Liver (tissue), 9 donors: ENCODE measurements around the gene RANBP17. TPM values are rescaled to one million over a fixed set of nuclear protein-coding genes. Genes with fewer than 3 reads are reported as not detected.

ENCODE experiments used
- DNase-seq: peaks from one replicate; pipeline ENCODE4 v3.0.0-alpha.2; 2017; ENCODE audit warnings: low spot score
- H3K27ac ChIP-seq, 2 donors: one replicate each; pipeline ENCODE4 v1.7.0; 2013; ENCODE audit warnings: inconsistent platforms in 2 of 2, low read length in 2 of 2, control low read depth in 1 of 2, low read depth in 1 of 2, mild to moderate bottlenecking in 1 of 2
- H3K27me3 ChIP-seq, 4 donors: one replicate each; pipeline versions ENCODE4 v1.6.1 to v1.7.0; 2013; ENCODE audit warnings: low read length in 3 of 4, inconsistent platforms in 1 of 4, mild to moderate bottlenecking in 1 of 4, moderate library complexity in 1 of 4; ENCODE audit not compliant: control insufficient read depth in 4 of 4, insufficient read depth in 4 of 4
- H3K36me3 ChIP-seq, 4 donors: one replicate each; pipeline versions ENCODE4 v1.6.1 to v1.7.0; 2013; ENCODE audit warnings: low read length in 3 of 4, mild to moderate bottlenecking in 3 of 4, low read depth in 1 of 4, moderate library complexity in 1 of 4; ENCODE audit not compliant: control insufficient read depth in 4 of 4, insufficient read depth in 3 of 4
- H3K4me1 ChIP-seq, 4 donors: one replicate each; pipeline versions ENCODE4 v1.6.1 to v1.7.0; 2013; ENCODE audit warnings: low read length in 3 of 4, mild to moderate bottlenecking in 3 of 4, moderate library complexity in 1 of 4; ENCODE audit not compliant: control insufficient read depth in 4 of 4, insufficient read depth in 4 of 4
- H3K4me3 ChIP-seq, 3 donors: one replicate each; pipeline versions ENCODE4 v1.6.1 to v1.7.0; 2013; ENCODE audit warnings: low read length in 3 of 3, control low read depth in 1 of 3, low read depth in 1 of 3, mild to moderate bottlenecking in 1 of 3
- H3K9ac ChIP-seq, 2 donors: one replicate each; pipeline ENCODE4 v1.7.0; 2013; ENCODE audit warnings: low read length in 2 of 2, mild to moderate bottlenecking in 2 of 2, moderate library complexity in 2 of 2, control low read depth in 1 of 2, low read depth in 1 of 2
- H3K9me3 ChIP-seq, 4 donors: one replicate each; pipeline versions ENCODE4 v1.6.1 to v1.7.0; 2013; ENCODE audit warnings: low read length in 3 of 4; ENCODE audit not compliant: control insufficient read depth in 4 of 4
- EGR1 ChIP-seq, 2 donors: IDR thresholded peaks; 2 replicates each; pipeline ENCODE4 v1.6.1; 2016 to 2018; ENCODE audit warnings: antibody characterized with exemption in 2 of 2, low read depth in 2 of 2
- FOXA1 ChIP-seq: IDR thresholded peaks from 2 replicates; pipeline ENCODE4 v1.6.1; 2016; ENCODE audit warnings: antibody characterized with exemption
- FOXA2 ChIP-seq: IDR thresholded peaks from 2 replicates; pipeline ENCODE4 v1.6.1; 2016; ENCODE audit warnings: antibody characterized with exemption
- GABPA ChIP-seq, 2 donors: IDR thresholded peaks in 1 of 2; conservative IDR thresholded peaks in 1 of 2; 2 replicates each; pipeline ENCODE4 v1.6.1; 2016; ENCODE audit warnings: antibody characterized with exemption in 2 of 2, mild to moderate bottlenecking in 1 of 2, moderate library complexity in 1 of 2
- HNF4A ChIP-seq, 2 donors: conservative IDR thresholded peaks; 2 replicates each; pipeline ENCODE4 v1.6.1; 2016; ENCODE audit warnings: antibody characterized with exemption in 2 of 2, mild to moderate bottlenecking in 2 of 2
- JUND ChIP-seq, 2 donors: IDR thresholded peaks; 2 replicates each; pipeline ENCODE4 v1.6.1; 2016; ENCODE audit warnings: antibody characterized with exemption in 2 of 2
- NR2F2 ChIP-seq: IDR thresholded peaks from 2 replicates; pipeline ENCODE4 v1.6.1; 2016; ENCODE audit warnings: antibody characterized with exemption
- RAD21 ChIP-seq, 2 donors: IDR thresholded peaks; 2 replicates each; pipeline ENCODE4 v1.6.1; 2016; ENCODE audit warnings: antibody characterized with exemption in 2 of 2, mild to moderate bottlenecking in 2 of 2
- RXRA ChIP-seq, 2 donors: IDR thresholded peaks; 2 replicates each; pipeline ENCODE4 v1.6.1; 2017 to 2018; ENCODE audit warnings: antibody characterized with exemption in 2 of 2, mild to moderate bottlenecking in 1 of 2
- SP1 ChIP-seq: IDR thresholded peaks from 2 replicates; pipeline ENCODE4 v1.6.1; 2018; ENCODE audit warnings: antibody characterized with exemption, mild to moderate bottlenecking
- TAF1 ChIP-seq: conservative IDR thresholded peaks from 2 replicates; pipeline ENCODE4 v1.6.1; 2016; ENCODE audit warnings: antibody characterized with exemption, mild to moderate bottlenecking
- YY1 ChIP-seq: IDR thresholded peaks from 2 replicates; pipeline ENCODE4 v1.6.1; 2016; ENCODE audit warnings: antibody characterized with exemption, mild to moderate bottlenecking
- WGBS: extraction: QIAGEN DNeasy Blood & Tissue Kit; methylation state at CpG from one replicate; pipeline ENCODE4 v1.1.7; 2013; 5-methylcytosine and 5-hydroxymethylcytosine counted together
- polyA plus RNA-seq, 2 donors: library from polyadenylated mRNA; stranded (reverse) in 1 of 2; unstranded in 1 of 2; fragments of 200-250 nt in 1 of 2; fragments of >200 nt in 1 of 2; fragmentation: Nextera tagmentation in 1 of 2; extraction: Ambion mirVana in 1 of 2; gene quantifications; one replicate each; pipeline versions ENCODE4 v1.2.1 to v1.2.3, GENCODE V29; 2013 to 2015
- total RNA-seq, 2 donors: library from RNA; depleted of rRNA; stranded (reverse); fragments of >200 nt; gene quantifications; one replicate each; pipeline ENCODE4 v1.2.3, GENCODE V29; 2014
- TF ChIP-seq, protein P1 (sequence below): IDR thresholded peaks from 2 replicates; pipeline ENCODE4 v1.6.1; 2016; ENCODE audit warnings: antibody characterized with exemption
- TF ChIP-seq, protein P2 (sequence below): IDR thresholded peaks from 2 replicates; pipeline ENCODE4 v1.6.1; 2016; ENCODE audit warnings: antibody characterized with exemption
- TF ChIP-seq, protein P3 (sequence below): IDR thresholded peaks from 2 replicates; pipeline ENCODE4 v1.6.1; 2016; ENCODE audit warnings: antibody characterized with exemption
- TF ChIP-seq, protein P4 (sequence below): IDR thresholded peaks from 2 replicates; pipeline ENCODE4 v1.6.1; 2016; ENCODE audit warnings: antibody characterized with exemption, mild to moderate bottlenecking
- donor health status: healthy.
- donor health status: healthy.
- donor health status: healthy.
- donor health status: healthy.
- donor health status: healthy.

The RANBP17 gene
- total and polyA plus RNA-seq, 4 donors: 0.83 to 10.8 (median 7.9) TPM

DNA sequence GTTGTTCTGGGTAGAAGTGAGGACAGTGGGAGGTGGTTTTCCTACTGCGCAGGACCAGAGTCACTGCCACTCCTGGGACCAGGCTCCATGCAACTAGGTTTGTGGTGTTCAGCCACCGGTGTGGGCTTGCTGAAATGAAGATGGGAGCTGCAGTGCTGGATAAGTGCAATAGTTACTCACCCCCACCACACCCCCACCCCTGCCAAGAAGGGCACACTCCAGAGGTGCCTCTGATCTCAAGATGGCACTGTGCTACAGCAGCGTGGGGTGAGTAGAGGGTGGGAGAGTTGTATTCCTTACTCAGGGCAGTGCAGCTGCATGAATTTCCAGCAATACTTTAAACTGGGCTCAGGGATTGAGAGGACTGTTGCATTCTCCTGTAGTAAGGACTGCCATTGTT lies 259.8 kb downstream of the RANBP17 start:
- Histone ChIP-seq H3K9ac (no peak overlapping the region), H3K9me3 (no peaks in the 10 kb centered on the region), H3K27me3 (no peaks in the 10 kb centered on the region), H3K4me1 (no peaks in the 10 kb centered on the region), H3K4me3 (no peak overlapping the region), H3K27ac (no peak overlapping the region), H3K36me3 (no peaks in the 10 kb centered on the region)
- 95% methylated on average over 3 of the region's 3 CpGs for WGBS
- DNase-seq: no peak
- TF ChIP-seq HNF4A (conservative IDR thresholded peaks at IDR 0.05) (no peak), NR2F2 (no peak), RAD21 (IDR thresholded peaks at IDR 0.05) (no peak), GABPA (IDR thresholded peaks at IDR 0.05 in 1 of 2, conservative IDR thresholded peaks at IDR 0.05 in 1 of 2) (no peak), JUND (IDR thresholded peaks at IDR 0.05) (no peak), YY1 (no peak), RXRA (IDR thresholded peaks at IDR 0.05) (no peak), SP1 (no peak)
- TF ChIP-seq, protein P1, sequence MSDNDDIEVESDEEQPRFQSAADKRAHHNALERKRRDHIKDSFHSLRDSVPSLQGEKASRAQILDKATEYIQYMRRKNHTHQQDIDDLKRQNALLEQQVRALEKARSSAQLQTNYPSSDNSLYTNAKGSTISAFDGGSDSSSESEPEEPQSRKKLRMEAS: no peak
- TF ChIP-seq, protein P2, sequence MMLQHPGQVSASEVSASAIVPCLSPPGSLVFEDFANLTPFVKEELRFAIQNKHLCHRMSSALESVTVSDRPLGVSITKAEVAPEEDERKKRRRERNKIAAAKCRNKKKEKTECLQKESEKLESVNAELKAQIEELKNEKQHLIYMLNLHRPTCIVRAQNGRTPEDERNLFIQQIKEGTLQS: no peak
- TF ChIP-seq, protein P3, sequence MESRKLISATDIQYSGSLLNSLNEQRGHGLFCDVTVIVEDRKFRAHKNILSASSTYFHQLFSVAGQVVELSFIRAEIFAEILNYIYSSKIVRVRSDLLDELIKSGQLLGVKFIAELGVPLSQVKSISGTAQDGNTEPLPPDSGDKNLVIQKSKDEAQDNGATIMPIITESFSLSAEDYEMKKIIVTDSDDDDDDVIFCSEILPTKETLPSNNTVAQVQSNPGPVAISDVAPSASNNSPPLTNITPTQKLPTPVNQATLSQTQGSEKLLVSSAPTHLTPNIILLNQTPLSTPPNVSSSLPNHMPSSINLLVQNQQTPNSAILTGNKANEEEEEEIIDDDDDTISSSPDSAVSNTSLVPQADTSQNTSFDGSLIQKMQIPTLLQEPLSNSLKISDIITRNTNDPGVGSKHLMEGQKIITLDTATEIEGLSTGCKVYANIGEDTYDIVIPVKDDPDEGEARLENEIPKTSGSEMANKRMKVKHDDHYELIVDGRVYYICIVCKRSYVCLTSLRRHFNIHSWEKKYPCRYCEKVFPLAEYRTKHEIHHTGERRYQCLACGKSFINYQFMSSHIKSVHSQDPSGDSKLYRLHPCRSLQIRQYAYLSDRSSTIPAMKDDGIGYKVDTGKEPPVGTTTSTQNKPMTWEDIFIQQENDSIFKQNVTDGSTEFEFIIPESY: no peak

DNA sequence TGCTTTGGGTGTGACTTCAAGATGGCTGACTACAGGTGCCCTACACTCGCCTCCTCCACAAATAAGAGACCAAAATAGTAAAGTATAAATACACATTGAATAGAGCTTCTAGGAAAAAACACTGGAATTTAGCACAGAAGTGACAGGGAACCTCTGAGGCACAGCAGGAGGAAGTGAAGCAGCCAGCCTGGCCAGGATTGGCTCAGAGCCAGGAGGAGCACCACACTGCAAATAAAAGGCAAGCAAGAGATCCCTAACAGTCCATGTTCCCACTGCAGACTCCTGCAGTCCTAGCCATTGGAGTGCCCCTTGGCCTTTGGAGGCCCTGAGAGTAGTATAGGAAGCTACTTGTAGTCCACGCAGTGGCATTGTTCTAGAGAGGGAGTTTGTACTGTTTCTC lies 260.6 kb downstream of the RANBP17 start:
- H3K4me1 ChIP-seq: no peaks in the 10 kb centered on the region
- DNase-seq: no peak
- H3K27me3 ChIP-seq: no peaks in the 10 kb centered on the region
- H3K27ac ChIP-seq: no peak overlapping the region
- WGBS: 91% methylated on average over 2 of the region's 2 CpGs
- TF ChIP-seq EGR1 (IDR thresholded peaks at IDR 0.05; ENCODE audit: low read depth in 2 of 2) (no peak), FOXA2 (no peak), TAF1 (no peak), FOXA1 (no peak), RAD21 (IDR thresholded peaks at IDR 0.05) (no peak)
- TF ChIP-seq, protein P2: no peak
- TF ChIP-seq, protein P4, sequence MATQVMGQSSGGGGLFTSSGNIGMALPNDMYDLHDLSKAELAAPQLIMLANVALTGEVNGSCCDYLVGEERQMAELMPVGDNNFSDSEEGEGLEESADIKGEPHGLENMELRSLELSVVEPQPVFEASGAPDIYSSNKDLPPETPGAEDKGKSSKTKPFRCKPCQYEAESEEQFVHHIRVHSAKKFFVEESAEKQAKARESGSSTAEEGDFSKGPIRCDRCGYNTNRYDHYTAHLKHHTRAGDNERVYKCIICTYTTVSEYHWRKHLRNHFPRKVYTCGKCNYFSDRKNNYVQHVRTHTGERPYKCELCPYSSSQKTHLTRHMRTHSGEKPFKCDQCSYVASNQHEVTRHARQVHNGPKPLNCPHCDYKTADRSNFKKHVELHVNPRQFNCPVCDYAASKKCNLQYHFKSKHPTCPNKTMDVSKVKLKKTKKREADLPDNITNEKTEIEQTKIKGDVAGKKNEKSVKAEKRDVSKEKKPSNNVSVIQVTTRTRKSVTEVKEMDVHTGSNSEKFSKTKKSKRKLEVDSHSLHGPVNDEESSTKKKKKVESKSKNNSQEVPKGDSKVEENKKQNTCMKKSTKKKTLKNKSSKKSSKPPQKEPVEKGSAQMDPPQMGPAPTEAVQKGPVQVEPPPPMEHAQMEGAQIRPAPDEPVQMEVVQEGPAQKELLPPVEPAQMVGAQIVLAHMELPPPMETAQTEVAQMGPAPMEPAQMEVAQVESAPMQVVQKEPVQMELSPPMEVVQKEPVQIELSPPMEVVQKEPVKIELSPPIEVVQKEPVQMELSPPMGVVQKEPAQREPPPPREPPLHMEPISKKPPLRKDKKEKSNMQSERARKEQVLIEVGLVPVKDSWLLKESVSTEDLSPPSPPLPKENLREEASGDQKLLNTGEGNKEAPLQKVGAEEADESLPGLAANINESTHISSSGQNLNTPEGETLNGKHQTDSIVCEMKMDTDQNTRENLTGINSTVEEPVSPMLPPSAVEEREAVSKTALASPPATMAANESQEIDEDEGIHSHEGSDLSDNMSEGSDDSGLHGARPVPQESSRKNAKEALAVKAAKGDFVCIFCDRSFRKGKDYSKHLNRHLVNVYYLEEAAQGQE: no peak
- TF ChIP-seq, protein P1: no peak
- TF ChIP-seq, protein P3: no peak
- H3K36me3 ChIP-seq: no peaks in the 10 kb centered on the region
- H3K9me3 ChIP-seq: no peaks in the 10 kb centered on the region
- H3K4me3 ChIP-seq: no peak overlapping the region
- H3K9ac ChIP-seq: no peak overlapping the region
